Trophoblast cell (in vitro differentiated cells and primary cell): ENCODE measurements around the gene VWC2L.

Experiments
- DNase-seq, 2 donors: peaks; one replicate each; pipeline ENCODE4 v3.0.0-alpha.2; 2016
- H2AFZ ChIP-seq: 2 replicates; pipeline ENCODE4 v1.6.1; 2013; ENCODE audit warnings: low read length, moderate library complexity, mild to moderate bottlenecking; ENCODE audit not compliant: insufficient read depth, poor library complexity
- H2AK5ac ChIP-seq: 2 replicates; pipeline ENCODE4 v1.6.1; 2013; ENCODE audit warnings: mild to moderate bottlenecking, low read length
- H2BK120ac ChIP-seq: 2 replicates; pipeline ENCODE4 v1.6.1; 2013; ENCODE audit warnings: low read length, mild to moderate bottlenecking, moderate library complexity; ENCODE audit not compliant: insufficient read depth, poor library complexity
- H2BK12ac ChIP-seq: 2 replicates; pipeline ENCODE4 v1.6.1; 2013; ENCODE audit warnings: mild to moderate bottlenecking, low read length, moderate library complexity
- H2BK5ac ChIP-seq: 2 replicates; pipeline ENCODE4 v1.6.1; 2013; ENCODE audit warnings: low read length, low read depth, moderate library complexity, mild to moderate bottlenecking; ENCODE audit not compliant: poor library complexity
- H3K14ac ChIP-seq: 2 replicates; pipeline ENCODE4 v1.6.1; 2013; ENCODE audit warnings: mild to moderate bottlenecking, low read length
- H3K18ac ChIP-seq: 2 replicates; pipeline ENCODE4 v1.6.1; 2013; ENCODE audit warnings: mild to moderate bottlenecking, low read length
- H3K23ac ChIP-seq: 2 replicates; pipeline ENCODE4 v1.6.1; 2013; ENCODE audit warnings: low read length
- H3K27ac ChIP-seq: 2 replicates; pipeline ENCODE4 v1.5.1; 2013; ENCODE audit warnings: low read depth, mild to moderate bottlenecking, inconsistent platforms, low read length, moderate library complexity
- H3K27me3 ChIP-seq: 2 replicates; pipeline ENCODE4 v1.6.1; 2013; ENCODE audit warnings: inconsistent platforms, mild to moderate bottlenecking, low read length, moderate library complexity; ENCODE audit not compliant: insufficient read depth
- H3K36me3 ChIP-seq, 2 experiments: 1 replicate in 1 of 2; 2 replicates in 1 of 2; pipeline ENCODE4 v1.6.1; 2013; ENCODE audit warnings: low read length in 2 of 2, mild to moderate bottlenecking in 2 of 2, moderate library complexity in 1 of 2; ENCODE audit not compliant: insufficient read depth in 2 of 2, control insufficient read depth in 1 of 2
- H3K4ac ChIP-seq: 2 replicates; pipeline ENCODE4 v1.6.1; 2013; ENCODE audit warnings: low read depth, mild to moderate bottlenecking, low read length, moderate library complexity
- H3K4me1 ChIP-seq, 2 experiments: 1 replicate in 1 of 2; 2 replicates in 1 of 2; pipeline ENCODE4 v1.6.1; 2013; ENCODE audit warnings: low read length in 2 of 2, mild to moderate bottlenecking in 2 of 2, moderate library complexity in 1 of 2; ENCODE audit not compliant: insufficient read depth in 2 of 2, control insufficient read depth in 1 of 2
- H3K4me2 ChIP-seq: 2 replicates; pipeline ENCODE4 v1.6.1; 2013; ENCODE audit warnings: inconsistent platforms, mild to moderate bottlenecking, low read length, moderate library complexity
- H3K4me3 ChIP-seq: 2 replicates; pipeline ENCODE4 v1.5.1; 2013; ENCODE audit warnings: mild to moderate bottlenecking, low read depth, low read length, inconsistent platforms
- H3K79me1 ChIP-seq: one replicate; pipeline ENCODE4 v1.6.1; 2013; ENCODE audit warnings: low read length
- H3K79me2 ChIP-seq: 2 replicates; pipeline ENCODE4 v1.6.1; 2013; ENCODE audit warnings: low read length, mild to moderate bottlenecking; ENCODE audit not compliant: control insufficient read depth, insufficient read depth, poor library complexity
- H3K9ac ChIP-seq: 2 replicates; pipeline ENCODE4 v1.6.1; 2013; ENCODE audit warnings: mild to moderate bottlenecking, low read length
- H3K9me3 ChIP-seq: 2 replicates; pipeline ENCODE4 v1.6.1; 2013; ENCODE audit warnings: low read depth, mild to moderate bottlenecking, control low read depth, inconsistent platforms, low read length; ENCODE audit not compliant: insufficient read depth
- H4K12ac ChIP-seq: 2 replicates; pipeline ENCODE4 v1.6.1; 2013; ENCODE audit warnings: low read depth, mild to moderate bottlenecking, low read length, moderate library complexity
- H4K8ac ChIP-seq: 2 replicates; pipeline ENCODE4 v1.6.1; 2013; ENCODE audit warnings: low read depth, mild to moderate bottlenecking, low read length, moderate library complexity
- H4K91ac ChIP-seq: one replicate; pipeline ENCODE4 v1.6.1; 2013; ENCODE audit warnings: low read depth, mild to moderate bottlenecking, low read length, moderate library complexity
- WGBS: extraction: QIAGEN DNeasy Blood & Tissue Kit; methylation state at CpG from one replicate; pipeline ENCODE4 v1.1.7; 2013; ENCODE audit warnings: missing lambda C conversion rate; ENCODE audit not compliant: insufficient read length, insufficient coverage; ENCODE audit errors: extremely low coverage; 5-methylcytosine and 5-hydroxymethylcytosine counted together

VWC2L gene

DNA sequence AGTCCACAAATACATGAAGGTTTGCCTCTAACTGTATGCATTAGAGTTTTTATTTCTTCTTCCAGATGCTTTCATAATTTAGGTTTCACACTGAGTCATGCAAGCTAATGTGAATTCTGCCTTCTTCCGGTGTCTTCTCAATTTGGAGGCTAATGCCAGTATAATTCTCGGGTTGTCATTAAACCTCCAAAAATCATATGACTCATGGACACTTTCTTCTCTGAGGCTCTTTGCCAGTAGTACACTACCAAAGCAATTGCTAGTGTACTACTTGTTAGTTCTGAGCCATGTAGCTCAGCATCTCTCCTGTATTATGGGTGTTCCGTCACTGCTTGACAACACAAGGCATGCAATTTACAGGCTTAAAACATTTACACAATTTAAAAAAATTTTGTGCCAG lies 137.1 kb downstream of the VWC2L start:
- no CpG with 5 or more reads among the region's 3 CpGs for WGBS
- H3K18ac ChIP-seq = no peak overlapping the region

DNA sequence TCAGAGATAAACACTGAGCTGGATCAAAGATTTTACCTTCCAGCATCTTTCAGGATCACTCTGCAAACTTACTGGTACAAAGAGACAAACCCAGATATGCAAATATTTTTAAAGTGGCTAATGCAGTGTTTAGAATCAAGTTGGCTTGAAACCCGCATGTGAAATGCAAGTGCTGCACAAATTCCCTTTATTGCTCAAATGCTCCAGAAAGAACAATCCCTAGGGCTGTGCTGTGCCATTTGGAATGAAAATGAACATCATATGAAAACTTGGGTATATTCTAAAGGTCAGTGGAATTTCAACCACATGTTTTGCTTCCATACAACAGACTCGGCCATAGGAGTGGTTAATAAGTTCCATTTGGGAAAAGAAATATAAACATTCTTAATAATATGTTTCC lies 139.1 kb downstream of the VWC2L start:
- Histone ChIP-seq H3K4ac (no peak overlapping the region), H3K27ac (no peak overlapping the region), H3K27me3 (no peaks in the 10 kb centered on the region), H3K23ac (no peak overlapping the region), H3K18ac (no peak overlapping the region), H2BK12ac (no peak overlapping the region), H3K36me3 (no peaks in the 10 kb centered on the region), H3K4me2 (no peak overlapping the region), H4K12ac (no peak overlapping the region), H3K79me1 (no peaks in the 10 kb centered on the region), H2BK120ac (no peak overlapping the region), H3K4me3 (no peak overlapping the region), H2BK5ac (no peak overlapping the region), H3K9ac (no peak overlapping the region), H2AK5ac (no peak overlapping the region), H2AFZ (no peak overlapping the region), H4K8ac (no peak overlapping the region), H4K91ac (no peak overlapping the region), H3K4me1 (no peaks in the 10 kb centered on the region), H3K9me3 (no peaks in the 10 kb centered on the region), H3K79me2 (no peaks in the 10 kb centered on the region), H3K14ac (no peak overlapping the region)
- no CpG with 5 or more reads among the region's 2 CpGs for WGBS
- DNase-seq = peak in 1 of 2 donors; percentile 63

More for the DNA sequence above, 137.1 kb downstream of the VWC2L start:
- H3K23ac ChIP-seq = no peak overlapping the region
- no peaks in the 10 kb centered on the region for H3K36me3 ChIP-seq
- H3K14ac ChIP-seq = no peak overlapping the region
- H4K8ac ChIP-seq = no peak overlapping the region
- H2AK5ac ChIP-seq = no peak overlapping the region
- H3K4me1 ChIP-seq = no peaks in the 10 kb centered on the region
- H2BK120ac ChIP-seq = no peak overlapping the region
- H3K27ac ChIP-seq = no peak overlapping the region
- H3K4ac ChIP-seq = no peak overlapping the region
- H3K79me2 ChIP-seq = no peaks in the 10 kb centered on the region
- no peak overlapping the region for H2BK12ac ChIP-seq
- no peaks in the 10 kb centered on the region for H3K79me1 ChIP-seq
- no peak overlapping the region for H3K9ac ChIP-seq
- no peak overlapping the region for H2AFZ ChIP-seq
- no peak overlapping the region for H2BK5ac ChIP-seq
- no peak overlapping the region for H4K12ac ChIP-seq
- no peak overlapping the region for H3K4me3 ChIP-seq
- no peak overlapping the region for H3K4me2 ChIP-seq
- no peak for DNase-seq
- no peaks in the 10 kb centered on the region for H3K9me3 ChIP-seq
- H3K27me3 ChIP-seq = no peaks in the 10 kb centered on the region
- H4K91ac ChIP-seq = no peak overlapping the region

DNA sequence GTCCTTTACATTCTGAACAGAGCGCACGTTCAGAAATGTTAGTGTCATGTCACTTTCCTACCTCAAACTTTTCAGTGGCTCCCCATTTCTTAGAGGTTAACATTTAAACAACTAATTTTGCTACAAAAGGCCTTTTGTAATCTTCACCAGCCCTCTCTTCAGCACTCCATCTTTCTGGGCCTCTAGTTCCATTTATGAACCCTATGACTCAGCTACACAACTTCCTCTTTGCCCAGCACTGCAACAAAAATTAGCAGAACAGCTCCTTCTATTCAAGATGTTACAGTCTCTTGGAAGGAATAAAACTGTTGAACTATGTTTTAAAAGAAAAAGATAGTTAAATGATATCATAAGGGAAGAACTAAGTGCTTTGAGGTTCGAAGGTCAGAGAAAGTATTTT lies 139.9 kb downstream of the VWC2L start:
- no peaks in the 10 kb centered on the region for H3K36me3 ChIP-seq
- no CpG with 5 or more reads among the region's 3 CpGs for WGBS
- H3K4me1 ChIP-seq = no peaks in the 10 kb centered on the region
- H2BK5ac ChIP-seq = no peak overlapping the region
- no peak for DNase-seq
- no peak overlapping the region for H2BK120ac ChIP-seq
- H4K91ac ChIP-seq = no peak overlapping the region
- H4K8ac ChIP-seq = no peak overlapping the region
- H2BK12ac ChIP-seq = no peak overlapping the region
- no peak overlapping the region for H2AK5ac ChIP-seq
- H3K18ac ChIP-seq = no peak overlapping the region
- no peak overlapping the region for H3K4me3 ChIP-seq
- no peak overlapping the region for H3K9ac ChIP-seq
- H3K4ac ChIP-seq = no peak overlapping the region
- no peak overlapping the region for H4K12ac ChIP-seq
- H2AFZ ChIP-seq = no peak overlapping the region
- H3K14ac ChIP-seq = no peak overlapping the region
- H3K23ac ChIP-seq = no peak overlapping the region
- H3K79me2 ChIP-seq = no peaks in the 10 kb centered on the region
- no peak overlapping the region for H3K27ac ChIP-seq
- H3K9me3 ChIP-seq = no peaks in the 10 kb centered on the region
- H3K4me2 ChIP-seq = no peak overlapping the region
- H3K27me3 ChIP-seq = no peaks in the 10 kb centered on the region
- H3K79me1 ChIP-seq = no peaks in the 10 kb centered on the region

DNA sequence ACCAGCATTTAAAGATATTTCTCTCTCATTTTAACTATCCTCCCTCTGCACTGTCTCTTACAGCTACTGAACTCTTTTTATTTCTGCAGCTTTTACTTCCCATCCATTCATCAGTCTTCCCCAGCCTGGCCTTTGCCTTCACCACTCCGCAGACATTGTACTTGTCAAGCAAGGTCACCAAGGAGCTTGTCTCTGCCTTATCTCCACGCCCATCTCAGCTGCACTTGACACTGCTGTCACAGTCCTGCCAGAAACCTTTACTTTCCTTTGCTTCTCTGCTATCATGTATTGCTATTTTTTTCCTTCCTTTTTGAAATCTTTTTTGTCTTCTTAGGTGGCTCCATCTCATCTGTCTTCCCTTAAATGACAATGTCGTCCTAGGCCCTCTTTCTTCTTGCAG lies 147.0 kb downstream of the VWC2L start:
- Histone ChIP-seq H2BK12ac (no peak overlapping the region), H3K4me1 (no peaks in the 10 kb centered on the region), H3K27me3 (no peaks in the 10 kb centered on the region), H4K91ac (no peak overlapping the region), H2BK120ac (no peak overlapping the region), H3K27ac (no peak overlapping the region), H3K79me2 (no peaks in the 10 kb centered on the region), H3K18ac (no peak overlapping the region), H2AK5ac (no peak overlapping the region), H2AFZ (no peak overlapping the region), H3K36me3 (no peaks in the 10 kb centered on the region), H4K12ac (no peak overlapping the region), H3K9me3 (no peaks in the 10 kb centered on the region), H3K4me2 (no peak overlapping the region), H3K14ac (no peak overlapping the region), H2BK5ac (no peak overlapping the region), H3K79me1 (no peaks in the 10 kb centered on the region), H3K9ac (no peak overlapping the region), H3K4ac (no peak overlapping the region), H4K8ac (no peak overlapping the region), H3K23ac (no peak overlapping the region), H3K4me3 (no peak overlapping the region)
- no CpG with 5 or more reads among the region's 3 CpGs for WGBS
- no peak for DNase-seq
